Measurements from ENCODE around the gene CUEDC1. TPM values are rescaled to one million over a fixed set of nuclear protein-coding genes. Genes with fewer than 3 reads are reported as not detected.

Gene CUEDC1
- total and polyA plus RNA-seq, 2 of the 4 experiments (the other 2 are of a cell fraction), result 4.1 to 21.2 TPM

DNA sequence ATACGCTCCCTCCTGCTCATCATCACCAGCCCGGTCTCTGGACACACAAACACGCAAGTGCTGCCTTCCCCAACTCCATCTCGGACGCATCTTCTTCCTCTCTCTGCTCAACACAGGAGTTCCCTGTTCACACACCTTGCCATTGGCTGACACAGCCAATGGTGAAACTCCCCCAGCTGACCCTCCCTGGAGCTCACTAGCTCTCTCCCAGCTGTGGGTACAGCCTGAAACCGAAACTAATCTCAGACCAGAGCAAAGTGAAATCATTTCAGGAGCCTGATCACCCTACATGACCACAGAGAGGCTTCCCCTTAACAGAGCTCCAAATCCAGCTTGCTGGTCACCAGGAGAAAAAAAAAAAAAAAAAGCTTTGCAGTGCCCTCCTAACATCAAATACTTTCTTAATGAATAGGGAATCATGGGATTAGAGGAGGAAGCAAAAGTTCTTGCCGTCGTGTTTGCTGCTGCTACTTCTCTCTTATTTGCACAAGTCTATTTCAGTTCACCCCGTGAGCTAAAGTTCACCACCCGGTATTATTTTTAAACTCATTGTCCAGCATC lies 8.3 kb downstream of the CUEDC1 start:
- H3K4me1 ChIP-seq (ENCODE audit: control insufficient read depth, insufficient read depth, low read length), result peaks cover 25% of the 10 kb centered on the region
- POLR2A ChIA-PET (ENCODE audit: unreplicated experiment), result interaction anchor here (0.5 to 0.7 kb wide), 5 partner anchors 8 to 68 kb away, joined by 3 to 7 read pairs (median 4); no protein-coding TSS in a partner anchor

More for the DNA sequence above, 8.3 kb downstream of the CUEDC1 start:
- dilution Hi-C loops (cut with HindIII; ENCODE audit: low sequenced_read_pairs, unreplicated experiment), result no loop called here
- H3K23ac ChIP-seq (ENCODE audit: low read depth, low read length), result peak overlapping the region; percentile 74
- H3K9me1 ChIP-seq (ENCODE audit: insufficient read depth, low read length), result peaks cover 30% of the 10 kb centered on the region
- peak overlapping the region; percentile 68 for H3K4me2 ChIP-seq (ENCODE audit: low read depth, low read length)
- peak overlapping the region; percentile 36 for H2BK5ac ChIP-seq (ENCODE audit: low read depth, low read length, poor library complexity, severe bottlenecking)
- peak overlapping the region; percentile 83; the same call in 2 of the 3 replicates for H2BK15ac ChIP-seq (ENCODE audit: low read depth, low read length)
- intact Hi-C loops (cut with micrococcal nuclease), result no loop called here
- peak overlapping the region; percentile 22 to 67 for H4K8ac ChIP-seq (ENCODE audit: low read depth in 2 of 2, low read length in 2 of 2)
- H3K18ac ChIP-seq (ENCODE audit: low read depth, low read length), result peak overlapping the region; percentile 4
- CTCF ChIA-PET, result interaction anchor here (0.6 to 2.1 kb wide), 5 partner anchors 36 to 147 kb away, joined by 3 to 5 read pairs (median 3); no protein-coding TSS in a partner anchor
- peak overlapping the region; percentile 70 for H2AK9ac ChIP-seq (replicated peaks; ENCODE audit: low read depth, low read length, poor library complexity)
- peak overlapping the region; percentile 96 for H2BK120ac ChIP-seq (ENCODE audit: low read depth, low read length)
- peak overlapping the region; percentile 54; the same call in 1 of the 2 replicates for H3K56ac ChIP-seq (ENCODE audit: extremely low read depth, insufficient read depth, low read length)
- peak overlapping the region; percentile 84 for H4K91ac ChIP-seq (ENCODE audit: insufficient read depth, low read depth, low read length)
- no peaks in the 10 kb centered on the region for H3K36me3 ChIP-seq (ENCODE audit: control insufficient read depth, insufficient read depth, low read length)
- peak overlapping the region; percentile 79 for H2AK5ac ChIP-seq (ENCODE audit: low read depth, low read length)
- DNase-seq (peak; percentile 78), ATAC-seq (ENCODE audit: low read depth) (peak; percentile 35)
- H3K14ac ChIP-seq (replicated peaks; ENCODE audit: low read depth, low read length), result peak overlapping the region; percentile 66
- no peaks in the 10 kb centered on the region for H3K9me3 ChIP-seq (ENCODE audit: control insufficient read depth, insufficient read depth, low read length)
- H3K27ac ChIP-seq (ENCODE audit: insufficient read depth, low read length), result peak overlapping the region; percentile 15
- peaks cover 25 to 75% of the 10 kb centered on the region in 2 experiments for H3K79me1 ChIP-seq (ENCODE audit: low read depth in 1 of 2, low read length in 2 of 2)
- no peak for TF ChIP-seq MXI1 (IDR thresholded peaks at IDR 0.05; ENCODE audit: borderline replicate concordance, low read depth, low read length)
- TF ChIP-seq CEBPB (IDR thresholded peaks at IDR 0.05; ENCODE audit: low read depth, low read length), result no peak
- TF ChIP-seq FOS (IDR thresholded peaks at IDR 0.05; ENCODE audit: low read depth, low read length), result no peak
- TF ChIP-seq, protein P1, sequence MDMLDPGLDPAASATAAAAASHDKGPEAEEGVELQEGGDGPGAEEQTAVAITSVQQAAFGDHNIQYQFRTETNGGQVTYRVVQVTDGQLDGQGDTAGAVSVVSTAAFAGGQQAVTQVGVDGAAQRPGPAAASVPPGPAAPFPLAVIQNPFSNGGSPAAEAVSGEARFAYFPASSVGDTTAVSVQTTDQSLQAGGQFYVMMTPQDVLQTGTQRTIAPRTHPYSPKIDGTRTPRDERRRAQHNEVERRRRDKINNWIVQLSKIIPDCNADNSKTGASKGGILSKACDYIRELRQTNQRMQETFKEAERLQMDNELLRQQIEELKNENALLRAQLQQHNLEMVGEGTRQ (IDR thresholded peaks at IDR 0.05; ENCODE audit: low read depth, low read length), result peak; percentile 24; the same call in 1 of the 2 replicates
- no peak for TF ChIP-seq RFX5 (IDR thresholded peaks at IDR 0.05; ENCODE audit: low read depth, low read length)
- peaks cover 5% of the 10 kb centered on the region; the same call in 1 of the 2 replicates for H4K20me1 ChIP-seq (ENCODE audit: insufficient read depth, low read length)
- H3K4ac ChIP-seq (ENCODE audit: low read depth, low read length), result peak overlapping the region; percentile 91
- peak overlapping the region; percentile 55 for H2AFZ ChIP-seq (replicated peaks; ENCODE audit: low read length, poor library complexity)
- no CpG with 5 or more reads among the region's 10 CpGs for whole genome bisulfite sequencing, 2 experiments (ENCODE audit: extremely low coverage in 2 of 2, insufficient read length in 1 of 2)
- H4K5ac ChIP-seq (ENCODE audit: low read depth, low read length), result peak overlapping the region; percentile 46; the same call in 1 of the 2 replicates
- in situ Hi-C loops (cut with MboI; ENCODE audit: low sequenced_read_pairs), result no loop called here
- peak overlapping the region; percentile 2; the same call in 1 of the 2 replicates for H3K4me3 ChIP-seq (ENCODE audit: insufficient read depth, low read depth, low read length)
- no TSS peak for BruUV-seq (replicated peaks)
- H3K9ac ChIP-seq (ENCODE audit: low read depth, low read length), result peak overlapping the region; percentile 6; the same call in 1 of the 2 replicates
- H3K27me3 ChIP-seq (ENCODE audit: control insufficient read depth, insufficient read depth, low read length), result no peaks in the 10 kb centered on the region
- H2BK20ac ChIP-seq (ENCODE audit: low read depth, low read length), result peak overlapping the region; percentile 58

Data from IMR-90 (cell line).